ENCODE results near the gene SBK2.

- TF ChIP-seq, protein P1, sequence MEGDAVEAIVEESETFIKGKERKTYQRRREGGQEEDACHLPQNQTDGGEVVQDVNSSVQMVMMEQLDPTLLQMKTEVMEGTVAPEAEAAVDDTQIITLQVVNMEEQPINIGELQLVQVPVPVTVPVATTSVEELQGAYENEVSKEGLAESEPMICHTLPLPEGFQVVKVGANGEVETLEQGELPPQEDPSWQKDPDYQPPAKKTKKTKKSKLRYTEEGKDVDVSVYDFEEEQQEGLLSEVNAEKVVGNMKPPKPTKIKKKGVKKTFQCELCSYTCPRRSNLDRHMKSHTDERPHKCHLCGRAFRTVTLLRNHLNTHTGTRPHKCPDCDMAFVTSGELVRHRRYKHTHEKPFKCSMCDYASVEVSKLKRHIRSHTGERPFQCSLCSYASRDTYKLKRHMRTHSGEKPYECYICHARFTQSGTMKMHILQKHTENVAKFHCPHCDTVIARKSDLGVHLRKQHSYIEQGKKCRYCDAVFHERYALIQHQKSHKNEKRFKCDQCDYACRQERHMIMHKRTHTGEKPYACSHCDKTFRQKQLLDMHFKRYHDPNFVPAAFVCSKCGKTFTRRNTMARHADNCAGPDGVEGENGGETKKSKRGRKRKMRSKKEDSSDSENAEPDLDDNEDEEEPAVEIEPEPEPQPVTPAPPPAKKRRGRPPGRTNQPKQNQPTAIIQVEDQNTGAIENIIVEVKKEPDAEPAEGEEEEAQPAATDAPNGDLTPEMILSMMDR (IDR thresholded peaks at IDR 0.05; ENCODE audit: poor library complexity, severe bottlenecking), result no peak
- TF ChIP-seq MXI1 (conservative IDR thresholded peaks at IDR 0.05; ENCODE audit: poor library complexity, severe bottlenecking) (no peak), SMC3 (conservative IDR thresholded peaks at IDR 0.05; ENCODE audit: poor library complexity) (no peak), EP300 (conservative IDR thresholded peaks at IDR 0.05; ENCODE audit: poor library complexity, severe bottlenecking) (no peak), EZH2 (IDR thresholded peaks at IDR 0.05; ENCODE audit: borderline replicate concordance, insufficient read depth, low read length, poor library complexity, severe bottlenecking) (no peak)
- TF ChIP-seq, protein P2, sequence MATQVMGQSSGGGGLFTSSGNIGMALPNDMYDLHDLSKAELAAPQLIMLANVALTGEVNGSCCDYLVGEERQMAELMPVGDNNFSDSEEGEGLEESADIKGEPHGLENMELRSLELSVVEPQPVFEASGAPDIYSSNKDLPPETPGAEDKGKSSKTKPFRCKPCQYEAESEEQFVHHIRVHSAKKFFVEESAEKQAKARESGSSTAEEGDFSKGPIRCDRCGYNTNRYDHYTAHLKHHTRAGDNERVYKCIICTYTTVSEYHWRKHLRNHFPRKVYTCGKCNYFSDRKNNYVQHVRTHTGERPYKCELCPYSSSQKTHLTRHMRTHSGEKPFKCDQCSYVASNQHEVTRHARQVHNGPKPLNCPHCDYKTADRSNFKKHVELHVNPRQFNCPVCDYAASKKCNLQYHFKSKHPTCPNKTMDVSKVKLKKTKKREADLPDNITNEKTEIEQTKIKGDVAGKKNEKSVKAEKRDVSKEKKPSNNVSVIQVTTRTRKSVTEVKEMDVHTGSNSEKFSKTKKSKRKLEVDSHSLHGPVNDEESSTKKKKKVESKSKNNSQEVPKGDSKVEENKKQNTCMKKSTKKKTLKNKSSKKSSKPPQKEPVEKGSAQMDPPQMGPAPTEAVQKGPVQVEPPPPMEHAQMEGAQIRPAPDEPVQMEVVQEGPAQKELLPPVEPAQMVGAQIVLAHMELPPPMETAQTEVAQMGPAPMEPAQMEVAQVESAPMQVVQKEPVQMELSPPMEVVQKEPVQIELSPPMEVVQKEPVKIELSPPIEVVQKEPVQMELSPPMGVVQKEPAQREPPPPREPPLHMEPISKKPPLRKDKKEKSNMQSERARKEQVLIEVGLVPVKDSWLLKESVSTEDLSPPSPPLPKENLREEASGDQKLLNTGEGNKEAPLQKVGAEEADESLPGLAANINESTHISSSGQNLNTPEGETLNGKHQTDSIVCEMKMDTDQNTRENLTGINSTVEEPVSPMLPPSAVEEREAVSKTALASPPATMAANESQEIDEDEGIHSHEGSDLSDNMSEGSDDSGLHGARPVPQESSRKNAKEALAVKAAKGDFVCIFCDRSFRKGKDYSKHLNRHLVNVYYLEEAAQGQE (IDR thresholded peaks at IDR 0.05; ENCODE audit: borderline replicate concordance), result no peak
These were observed 54.6 kb downstream of the SBK2 start for GRCh38 chr19:55482156-55482961.
